EH (cell line): ENCODE results near the gene DAP3.
"Not testable (repeated sequence)": the region's sequence is repeated elsewhere in the genome, so short reads cannot be mapped to it uniquely, and the experiment has no call there.

Source experiments
- DNase-seq: peaks from one replicate; pipeline ENCODE4 v3.0.0-alpha.2; 2015; ENCODE audit warnings: low read depth

Gene DAP3

DNA sequence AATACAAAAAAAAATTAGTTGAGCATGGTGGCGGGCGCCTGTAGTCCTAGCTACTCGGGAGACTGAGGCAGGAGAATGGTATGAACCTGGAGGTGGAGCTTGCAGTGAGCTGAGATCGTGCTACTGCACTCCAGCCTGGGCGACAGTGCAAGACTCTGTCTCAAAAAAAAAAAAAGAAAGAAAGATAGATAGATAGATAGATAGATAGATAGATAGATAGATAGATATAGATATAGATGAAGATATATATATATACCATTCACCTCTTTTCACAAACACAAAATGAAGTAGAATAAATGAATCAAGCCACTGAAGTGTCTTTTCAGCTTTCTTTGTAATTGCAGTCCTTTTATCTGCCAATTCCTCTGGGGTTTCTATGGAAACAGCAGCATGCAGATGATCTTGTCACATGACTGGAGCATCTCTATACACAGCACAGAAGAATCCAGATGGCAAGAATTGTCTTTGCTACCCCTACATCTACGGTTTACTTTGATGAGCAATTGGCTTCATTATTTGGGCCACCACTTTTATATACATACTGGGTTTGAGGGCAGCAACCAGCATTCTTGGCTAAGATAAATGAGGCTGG, 29.7 kb downstream of the DAP3 start:
- DNase-seq, result not testable (repeated sequence)

DNA sequence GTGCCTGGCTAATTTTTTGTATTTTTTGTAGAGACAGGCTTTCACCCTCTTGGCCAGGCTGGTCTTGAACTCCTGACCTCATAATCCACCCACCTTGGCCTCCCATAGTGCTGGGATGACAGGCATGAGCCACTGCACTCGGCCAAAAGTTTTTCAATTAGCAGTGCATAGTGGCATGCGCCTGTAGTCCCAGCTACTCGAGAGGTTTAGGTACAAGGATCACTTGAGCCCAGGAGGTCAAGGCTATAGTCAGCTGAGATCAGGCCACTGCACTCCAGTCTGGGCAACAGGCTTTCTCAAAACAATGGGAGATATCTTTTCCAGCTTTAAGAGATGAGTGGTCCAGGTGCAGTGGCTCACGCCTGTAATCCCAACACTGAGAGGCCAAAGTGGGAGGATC, 30.8 kb downstream of the DAP3 start:
- DNase-seq, result no peak

- no peak for DNase-seq
These were observed 36.3 kb downstream of the DAP3 start for GRCh38 chr1:155725142-155725541.

DNA sequence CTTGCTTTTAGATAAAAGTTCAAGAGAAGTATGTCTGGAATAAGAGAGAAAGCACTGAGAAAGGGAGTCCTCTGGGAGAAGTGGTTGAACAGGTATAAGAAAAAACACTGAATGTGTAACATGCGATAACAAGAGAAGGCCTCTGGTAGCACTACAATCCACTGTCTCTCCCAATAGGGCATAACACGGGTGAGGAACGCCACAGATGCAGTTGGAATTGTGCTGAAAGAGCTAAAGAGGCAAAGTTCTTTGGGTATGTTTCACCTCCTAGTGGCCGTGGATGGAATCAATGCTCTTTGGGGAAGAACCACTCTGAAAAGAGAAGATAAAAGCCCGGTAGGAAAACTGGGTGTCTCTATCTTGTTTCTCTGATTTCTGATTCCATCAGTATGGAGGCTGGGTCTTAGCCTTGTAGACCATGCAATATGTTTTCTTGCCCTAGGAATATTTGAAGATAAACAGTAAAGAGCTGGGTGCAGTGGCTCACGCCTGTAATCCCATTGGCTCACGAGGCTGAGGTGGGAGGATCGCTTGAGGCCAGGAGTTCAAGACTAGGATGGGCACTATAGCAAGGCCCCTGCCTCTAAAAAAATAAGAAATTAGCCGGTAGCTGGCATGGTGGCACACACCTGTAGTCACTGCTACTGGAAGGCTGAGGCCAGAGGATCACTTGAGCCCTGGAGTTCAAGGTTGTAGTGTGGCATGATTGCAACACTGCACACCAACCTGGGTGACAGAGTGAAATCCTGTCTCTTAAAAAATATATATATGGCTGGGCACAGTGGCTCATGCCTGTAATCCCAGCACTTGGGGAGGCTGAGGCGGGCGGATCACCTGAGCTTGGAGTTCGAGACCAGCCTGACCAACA, 40.4 kb downstream of the DAP3 start:
- peak; percentile 75 for DNase-seq

DNA sequence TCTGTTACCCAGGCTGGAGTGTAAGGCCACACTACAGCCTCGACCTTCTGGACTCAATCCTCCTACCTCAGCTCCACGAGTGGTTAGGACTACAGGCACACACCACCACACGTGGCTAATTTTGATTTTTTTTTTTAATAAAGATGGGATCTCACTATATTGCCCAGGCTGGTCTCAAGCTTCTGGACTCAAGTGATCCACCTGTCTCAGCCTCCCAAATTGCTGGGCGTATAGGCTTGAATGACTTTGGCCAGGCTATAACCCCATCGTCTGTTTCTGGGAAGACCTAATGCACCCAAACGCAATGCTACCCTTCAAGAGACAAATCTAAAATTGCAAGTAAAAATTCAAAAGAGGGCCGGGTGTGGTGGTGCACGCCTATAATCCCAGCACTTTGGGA, 52.1 kb downstream of the DAP3 start:
- no peak for DNase-seq

DNA sequence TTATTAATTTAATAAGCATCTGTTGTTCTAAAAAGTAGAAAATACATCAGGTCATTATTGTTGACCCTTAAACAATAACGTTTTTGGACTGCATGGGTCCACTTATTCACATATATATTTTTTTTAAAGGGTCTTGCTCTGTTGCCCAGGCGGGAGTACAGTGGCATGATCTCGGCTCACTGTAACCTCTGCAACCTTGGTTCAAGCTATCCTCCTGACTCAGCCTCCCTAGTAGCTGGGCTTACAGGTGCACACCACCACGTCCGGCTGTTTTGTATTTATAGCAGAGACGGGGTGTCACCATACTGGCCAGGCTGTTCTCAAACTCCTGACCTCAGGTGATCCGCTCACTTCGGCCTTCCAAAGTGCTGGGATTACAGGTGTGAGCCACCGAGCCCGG, 53.0 kb downstream of the DAP3 start:
- no peak for DNase-seq

DNA sequence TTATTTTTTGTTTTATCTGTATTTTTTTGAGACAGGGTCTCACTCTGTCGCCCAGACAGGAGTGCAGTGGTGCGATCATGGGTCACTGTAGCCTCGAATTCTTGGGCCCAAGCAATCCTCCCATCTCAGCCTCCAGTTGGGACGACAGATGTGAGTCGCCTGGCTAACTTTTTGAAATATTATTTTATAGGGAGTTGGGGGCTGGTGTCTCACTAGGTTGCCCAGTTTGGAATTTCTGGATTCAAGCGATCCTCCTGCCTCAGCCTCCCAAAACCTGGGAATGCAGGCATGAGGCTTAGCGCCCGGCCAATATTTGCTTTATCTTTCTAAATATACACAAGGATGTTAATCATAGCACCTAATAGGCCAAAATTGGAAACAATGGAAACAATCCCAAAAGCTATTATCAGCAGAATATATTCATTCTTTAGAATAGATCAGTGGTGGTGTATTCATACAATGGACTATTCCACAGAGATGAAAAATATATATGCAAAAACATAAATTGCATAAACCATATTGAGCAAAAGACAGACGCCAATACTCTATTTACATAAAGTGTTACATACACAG, 55.9 kb downstream of the DAP3 start:
- no peak for DNase-seq

- peak; percentile 99 for DNase-seq
These were observed 56.7 kb downstream of the DAP3 start for GRCh38 chr1:155745284-155746228.

- DNase-seq, result not testable (repeated sequence)
These were observed 58.7 kb downstream of the DAP3 start for GRCh38 chr1:155747586-155747985.

DNA sequence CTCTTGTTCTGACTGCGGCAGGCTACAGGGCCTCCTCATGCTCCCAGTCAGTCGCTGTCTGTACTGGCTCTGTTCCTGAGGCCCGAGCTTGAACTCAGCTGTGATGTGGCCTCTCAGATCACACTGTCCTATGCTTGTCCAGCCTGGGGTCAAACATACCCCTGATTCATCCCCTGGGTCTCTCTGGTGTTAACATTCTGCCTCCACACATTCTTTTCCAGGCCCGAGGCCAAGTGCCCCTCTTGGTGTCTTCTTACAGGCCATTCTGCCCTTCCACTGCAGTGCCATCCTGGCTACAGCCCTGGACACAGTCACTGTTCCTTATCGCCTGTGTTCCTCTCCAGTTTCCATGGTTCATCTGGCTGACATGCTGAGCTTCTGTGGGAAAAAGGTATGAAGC, 59.2 kb downstream of the DAP3 start:
- DNase-seq, result not testable (repeated sequence)

GRCh38 chr1:155759017-155759416, 70.1 kb downstream of the DAP3 start:
- DNase-seq, result not testable (repeated sequence)

DNA sequence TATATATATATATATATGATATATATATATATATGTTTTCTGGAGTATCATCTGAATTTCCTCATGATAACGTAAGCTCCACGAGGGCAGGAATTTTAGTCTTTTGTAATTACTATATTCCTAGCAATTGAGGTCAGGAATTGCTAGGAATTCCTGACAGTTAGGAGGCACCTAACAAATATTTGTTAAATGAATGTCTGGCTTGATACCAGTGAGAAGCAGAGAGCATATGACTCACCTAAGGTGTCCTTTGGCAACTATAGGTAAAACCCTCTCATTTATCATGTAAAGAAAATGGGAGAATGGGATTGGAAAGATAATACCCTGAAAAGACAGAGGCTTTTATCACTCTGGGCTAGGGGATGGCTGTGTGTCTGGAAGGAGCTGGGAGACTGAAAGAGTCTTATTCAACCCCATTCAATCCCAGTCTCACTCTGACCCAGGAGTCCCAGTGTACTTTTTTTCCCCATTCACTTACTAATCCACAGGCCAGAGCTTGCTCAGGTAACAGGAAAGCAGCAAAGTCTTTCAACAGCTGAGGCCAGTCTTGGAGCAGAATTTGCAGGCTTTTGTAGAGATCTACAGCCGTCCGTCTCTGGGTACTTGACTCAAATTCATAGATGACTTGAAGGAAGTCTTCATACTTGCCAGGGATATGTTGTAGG, 71.2 kb downstream of the DAP3 start:
- DNase-seq, result no peak

- no peak for DNase-seq
These were observed 72.0 kb downstream of the DAP3 start for GRCh38 chr1:155760751-155761475.

GRCh38 chr1:155761736-155762405, 73.0 kb downstream of the DAP3 start:
- no peak for DNase-seq

DNA sequence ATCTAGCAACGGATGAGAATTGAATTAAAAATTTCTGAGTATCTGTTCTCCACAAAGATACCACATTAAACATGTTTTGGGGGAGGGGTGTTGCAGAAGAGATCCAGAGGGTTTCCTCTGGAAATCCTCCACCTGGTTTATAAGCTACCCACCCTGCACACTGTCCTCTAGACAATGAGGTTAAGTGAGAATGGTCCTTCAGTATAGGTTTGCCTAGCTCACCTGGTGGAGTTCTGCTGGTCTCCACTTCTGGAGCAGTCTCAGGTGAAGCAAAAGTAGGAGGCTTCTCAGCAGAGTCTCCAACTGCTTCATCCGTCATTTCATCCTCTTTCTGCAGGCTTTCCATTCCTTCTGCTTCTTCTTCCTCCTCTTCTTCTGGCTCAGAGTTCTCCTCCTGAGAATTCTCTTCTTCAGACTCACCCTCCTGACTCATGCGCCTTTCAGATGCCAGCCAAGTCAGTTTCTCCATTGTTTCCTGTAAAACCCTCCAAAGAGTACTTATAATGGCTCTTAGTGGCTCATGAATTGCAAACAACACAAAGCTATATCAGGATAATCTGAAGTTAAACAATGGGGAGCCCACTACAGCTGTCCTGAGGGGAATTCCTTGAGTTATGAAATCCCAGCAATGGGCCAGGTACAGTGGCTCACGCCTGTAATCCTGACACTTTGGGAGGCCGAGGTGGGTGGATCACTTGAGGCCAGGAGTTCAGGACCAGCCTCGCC, 74.4 kb downstream of the DAP3 start:
- peak; percentile 95 for DNase-seq

DNA sequence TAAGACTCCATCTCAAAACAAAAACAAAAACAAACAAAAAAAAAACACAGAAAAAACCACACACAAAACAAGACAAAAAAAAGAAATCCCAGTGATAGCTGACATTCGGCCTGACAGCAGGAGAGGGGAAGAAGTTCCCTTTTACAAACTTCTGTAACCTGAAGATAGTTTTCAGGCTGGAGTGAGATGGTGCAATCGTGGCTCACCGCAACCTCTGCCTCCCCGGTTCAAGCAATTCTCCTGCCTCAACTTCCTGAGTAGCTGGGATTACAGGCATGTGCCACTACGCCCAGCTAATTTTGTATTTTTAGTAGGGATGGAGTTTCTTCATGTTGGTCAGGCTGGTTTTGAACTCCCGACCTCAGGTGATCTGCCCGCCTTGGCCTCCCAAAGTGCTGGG, 75.1 kb downstream of the DAP3 start:
- not testable (repeated sequence) for DNase-seq

DNA sequence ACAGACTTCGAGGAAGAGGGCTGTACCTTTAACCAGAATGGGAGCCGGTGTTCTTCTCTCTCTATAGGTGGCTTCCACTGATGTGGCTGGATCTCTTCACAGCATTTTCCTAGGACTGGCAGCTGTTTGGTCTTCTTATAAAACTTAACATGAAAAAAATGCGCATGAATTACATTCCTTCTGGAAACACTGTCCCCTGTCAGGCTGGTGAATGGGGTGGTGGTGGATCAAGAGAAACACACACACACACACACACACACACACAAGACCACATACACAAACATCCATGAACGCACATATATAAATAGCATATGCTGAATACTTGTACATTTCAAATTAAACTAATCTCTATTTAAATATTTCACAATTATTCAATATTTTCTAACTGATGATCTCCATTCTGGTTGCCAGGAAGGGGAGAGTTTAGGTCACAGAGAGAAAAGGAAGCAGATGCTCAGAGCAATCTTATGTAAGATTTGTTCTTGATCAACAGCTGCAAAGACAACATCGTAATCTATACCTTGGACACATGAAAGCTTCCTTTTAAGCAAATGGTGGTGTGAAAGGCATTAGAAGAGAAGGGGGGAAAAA, 78.6 kb downstream of the DAP3 start:
- DNase-seq, result not testable (repeated sequence)

DNA sequence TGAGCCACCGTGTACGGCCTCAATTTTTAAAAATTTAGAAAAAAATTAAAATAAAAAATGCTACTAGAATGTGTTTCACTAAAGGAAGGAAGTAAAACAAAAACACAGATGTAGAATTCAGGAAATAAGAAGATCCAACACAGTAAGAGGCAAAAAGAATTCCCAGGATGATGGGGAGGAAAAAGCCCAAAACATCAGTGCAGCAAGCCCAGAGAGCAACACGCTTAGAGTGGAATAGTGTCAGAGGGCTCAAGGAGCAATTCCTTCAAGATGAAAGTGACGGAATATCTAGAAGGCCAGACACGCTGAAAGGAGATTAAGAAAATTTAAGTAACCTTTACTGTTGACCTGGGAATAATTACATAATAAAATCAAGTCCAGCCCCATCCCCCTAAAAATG, 80.4 kb downstream of the DAP3 start:
- no peak for DNase-seq

DNA sequence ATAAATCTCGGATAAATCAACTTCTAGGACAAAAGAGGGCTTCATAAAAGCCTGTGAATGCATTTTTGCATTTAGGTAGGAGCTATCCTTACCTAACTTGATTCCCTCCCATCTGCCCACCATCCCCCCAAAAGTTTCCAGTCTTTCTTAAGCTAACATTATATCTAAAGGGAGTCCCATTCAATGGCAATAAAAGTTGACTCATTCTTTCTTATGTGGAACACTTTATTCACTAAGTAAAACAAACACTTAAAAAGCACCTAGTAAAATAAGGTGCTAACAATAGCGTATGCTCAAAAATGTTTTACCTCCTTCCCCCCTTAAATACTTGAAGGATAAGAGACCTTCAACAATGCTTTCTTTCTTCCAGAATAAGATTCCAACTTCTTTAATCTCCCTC, 84.3 kb downstream of the DAP3 start:
- no peak for DNase-seq
